ENCODE results near the gene DUSP22. TPM values are rescaled to one million over a fixed set of nuclear protein-coding genes. Genes with fewer than 3 reads are reported as not detected.

Gene DUSP22
- total and polyA plus RNA-seq, 2 experiments from 2014 or later = 24.2 to 26.3 TPM

- 87% methylated on average over 31 of the region's 31 CpGs for WGBS (ENCODE audit: low lambda C conversion rate, missing lambda C conversion rate)
- no peak for TF ChIP-seq CTCF (IDR thresholded peaks at IDR 0.05; ENCODE audit: poor library complexity)
- no peak for TF ChIP-seq EZH2 (IDR thresholded peaks at IDR 0.05; ENCODE audit: borderline replicate concordance)
- no peak for TF ChIP-seq EZH2phosphoT487 (IDR thresholded peaks at IDR 0.05; ENCODE audit: low read depth, severe bottlenecking, unreplicated experiment)
- Histone ChIP-seq H3K4me3 (no peak overlapping the region), H3K79me2 (no peaks in the 10 kb centered on the region), H3K27ac (no peak overlapping the region), H3K4me1 (ENCODE audit: insufficient read depth) (no peaks in the 10 kb centered on the region), H4K20me1 (ENCODE audit: insufficient read depth, poor library complexity, severe bottlenecking) (no peaks in the 10 kb centered on the region), H3K36me3 (replicated peaks; ENCODE audit: insufficient read depth, low read depth) (no peaks in the 10 kb centered on the region), H3K9me2 (replicated peaks; ENCODE audit: insufficient read depth) (no peaks in the 10 kb centered on the region), H3K27me3 (no peaks in the 10 kb centered on the region), H3K4me2 (no peak overlapping the region), H2AFZ (no peak overlapping the region), H3K9me3 (ENCODE audit: low read depth) (no peaks in the 10 kb centered on the region)
- DNase-seq (ENCODE audit: low spot score) = no peak
Measured at GRCh38 chr6:351011-351866, 59.0 kb downstream of the DUSP22 start.

- Histone ChIP-seq H3K4me2 (no peak overlapping the region), H3K4me3 (no peak overlapping the region), H2AFZ (no peak overlapping the region), H4K20me1 (ENCODE audit: insufficient read depth, poor library complexity, severe bottlenecking) (no peaks in the 10 kb centered on the region), H3K4me1 (ENCODE audit: insufficient read depth) (no peaks in the 10 kb centered on the region), H3K79me2 (no peaks in the 10 kb centered on the region), H3K27ac (no peak overlapping the region), H3K9me2 (replicated peaks; ENCODE audit: insufficient read depth) (no peaks in the 10 kb centered on the region), H3K27me3 (no peaks in the 10 kb centered on the region), H3K36me3 (replicated peaks; ENCODE audit: insufficient read depth, low read depth) (no peaks in the 10 kb centered on the region), H3K9me3 (ENCODE audit: low read depth) (no peaks in the 10 kb centered on the region)
- no peak for DNase-seq (ENCODE audit: low spot score)
- WGBS (ENCODE audit: low lambda C conversion rate, missing lambda C conversion rate) = 79% methylated on average over 4 of the region's 4 CpGs
- no peak for TF ChIP-seq EZH2 (IDR thresholded peaks at IDR 0.05; ENCODE audit: borderline replicate concordance)
- no peak for TF ChIP-seq EZH2phosphoT487 (IDR thresholded peaks at IDR 0.05; ENCODE audit: low read depth, severe bottlenecking, unreplicated experiment)
- TF ChIP-seq CTCF (IDR thresholded peaks at IDR 0.05; ENCODE audit: poor library complexity) = no peak
Measured at GRCh38 chr6:351867-352289, 59.6 kb downstream of the DUSP22 start.

GRCh38 chr6:352474-352873 lies 60.2 kb downstream of the DUSP22 start:
- Histone ChIP-seq H3K4me3 (no peak overlapping the region), H3K27ac (no peak overlapping the region), H3K27me3 (no peaks in the 10 kb centered on the region), H3K79me2 (no peaks in the 10 kb centered on the region), H3K4me1 (ENCODE audit: insufficient read depth) (no peaks in the 10 kb centered on the region), H3K36me3 (replicated peaks; ENCODE audit: insufficient read depth, low read depth) (no peaks in the 10 kb centered on the region), H3K9me2 (replicated peaks; ENCODE audit: insufficient read depth) (no peaks in the 10 kb centered on the region), H2AFZ (no peak overlapping the region), H3K9me3 (ENCODE audit: low read depth) (no peaks in the 10 kb centered on the region), H3K4me2 (no peak overlapping the region), H4K20me1 (ENCODE audit: insufficient read depth, poor library complexity, severe bottlenecking) (no peaks in the 10 kb centered on the region)
- WGBS (ENCODE audit: low lambda C conversion rate, missing lambda C conversion rate) = 86% methylated on average over 5 of the region's 5 CpGs
- no peak for TF ChIP-seq EZH2phosphoT487 (IDR thresholded peaks at IDR 0.05; ENCODE audit: low read depth, severe bottlenecking, unreplicated experiment)
- TF ChIP-seq CTCF (IDR thresholded peaks at IDR 0.05; ENCODE audit: poor library complexity) = no peak
- TF ChIP-seq EZH2 (IDR thresholded peaks at IDR 0.05; ENCODE audit: borderline replicate concordance) = no peak
- no peak for DNase-seq (ENCODE audit: low spot score)

Measured in hepatocyte (in vitro differentiated cells).